Measurements from ENCODE around the gene ZEB1. TPM values are rescaled to one million over a fixed set of nuclear protein-coding genes. Genes with fewer than 3 reads are reported as not detected.

The ZEB1 gene
- 82.7 TPM for total RNA-seq

- Histone ChIP-seq H3K4me3 (peak within 1 kb of the TSS; percentile 89 to 92), H3K4me1 (peaks cover 3% of the 10 kb centered on the region), H3K9me3 (no peaks in the 10 kb centered on the region), H3K27ac (peak within 1 kb of the TSS; percentile 99), H3K36me3 (no peaks in the 10 kb centered on the region), H3K27me3 (no peaks in the 10 kb centered on the region)
- TF ChIP-seq POLR2AphosphoS5 (IDR thresholded peaks at IDR 0.05; ENCODE audit: insufficient read depth in 1 of 2, low read depth in 1 of 2) (peak; percentile 70 to 82), CTCF (IDR thresholded peaks at IDR 0.05) (peak in 2 of 3 experiments; percentile 36 to 42), POLR2A (IDR thresholded peaks at IDR 0.05) (peak in 1 of 2 donors; percentile 40)
- DNase-seq (ENCODE audit: extremely low spot score in 2 of 2) = peak in 1 of 2 donors; percentile 94
- intact Hi-C loops (cut with DNase I) = loop anchor here (5.0 kb wide), 1 partner anchor 488 kb away; no protein-coding TSS in a partner anchor
Measured at GRCh38 chr10:31318854-31319601, at the start of gene ZEB1. Gene ZEB1, plus strand, starts transcription at chr10:31319216. Its CDS starts 19 bp downstream, at chr10:31319235.

GRCh38 chr10:31270954-31271353 lies 48.1 kb upstream of the ZEB1 start:
- TF ChIP-seq CTCF (IDR thresholded peaks at IDR 0.05) (no peak), POLR2A (IDR thresholded peaks at IDR 0.05) (no peak), POLR2AphosphoS5 (IDR thresholded peaks at IDR 0.05; ENCODE audit: insufficient read depth in 1 of 2, low read depth in 1 of 2) (no peak)
- H3K27me3 ChIP-seq = no peaks in the 10 kb centered on the region
- intact Hi-C loops (cut with DNase I) = no loop called here
- no peaks in the 10 kb centered on the region for H3K9me3 ChIP-seq
- no peak for DNase-seq (ENCODE audit: extremely low spot score in 2 of 2)
- no peaks in the 10 kb centered on the region for H3K36me3 ChIP-seq
- no peak overlapping the region for H3K4me3 ChIP-seq
- H3K4me1 ChIP-seq = no peaks in the 10 kb centered on the region
- H3K27ac ChIP-seq = no peak overlapping the region

- TF ChIP-seq POLR2A (IDR thresholded peaks at IDR 0.05) (no peak), CTCF (IDR thresholded peaks at IDR 0.05) (no peak), POLR2AphosphoS5 (IDR thresholded peaks at IDR 0.05; ENCODE audit: insufficient read depth in 1 of 2, low read depth in 1 of 2) (no peak)
- no peak for DNase-seq (ENCODE audit: extremely low spot score in 2 of 2)
- intact Hi-C loops (cut with DNase I) = no loop called here
Measured at GRCh38 chr10:31272841-31273240, 46.2 kb upstream of the ZEB1 start.

GRCh38 chr10:31273789-31274188 lies 45.2 kb upstream of the ZEB1 start:
- Histone ChIP-seq H3K36me3 (no peaks in the 10 kb centered on the region), H3K9me3 (no peaks in the 10 kb centered on the region), H3K27me3 (no peaks in the 10 kb centered on the region), H3K27ac (no peak overlapping the region), H3K4me3 (no peak overlapping the region), H3K4me1 (no peaks in the 10 kb centered on the region)
- DNase-seq (ENCODE audit: extremely low spot score in 2 of 2) = no peak
- intact Hi-C loops (cut with DNase I) = no loop called here
- TF ChIP-seq CTCF (IDR thresholded peaks at IDR 0.05) (no peak), POLR2AphosphoS5 (IDR thresholded peaks at IDR 0.05; ENCODE audit: insufficient read depth in 1 of 2, low read depth in 1 of 2) (no peak), POLR2A (IDR thresholded peaks at IDR 0.05) (no peak)

More at GRCh38 chr10:31272841-31273240, 46.2 kb upstream of the ZEB1 start:
- no peaks in the 10 kb centered on the region for H3K27me3 ChIP-seq
- no peak overlapping the region for H3K4me3 ChIP-seq
- no peaks in the 10 kb centered on the region for H3K9me3 ChIP-seq
- no peaks in the 10 kb centered on the region for H3K4me1 ChIP-seq
- no peaks in the 10 kb centered on the region for H3K36me3 ChIP-seq
- no peak overlapping the region for H3K27ac ChIP-seq

- Histone ChIP-seq H3K4me3 (no peak overlapping the region), H3K4me1 (no peaks in the 10 kb centered on the region), H3K27me3 (no peaks in the 10 kb centered on the region), H3K27ac (no peak overlapping the region), H3K36me3 (no peaks in the 10 kb centered on the region), H3K9me3 (no peaks in the 10 kb centered on the region)
- DNase-seq (ENCODE audit: extremely low spot score in 2 of 2) = no peak
- intact Hi-C loops (cut with DNase I) = no loop called here
- TF ChIP-seq CTCF (IDR thresholded peaks at IDR 0.05) (no peak), POLR2AphosphoS5 (IDR thresholded peaks at IDR 0.05; ENCODE audit: insufficient read depth in 1 of 2, low read depth in 1 of 2) (no peak), POLR2A (IDR thresholded peaks at IDR 0.05) (no peak)
Measured at GRCh38 chr10:31274310-31274709, 44.7 kb upstream of the ZEB1 start.

All from vagina (tissue), 2 donors.